MCF 10A (cell line): Measurements from ENCODE around the gene FUT2. TPM values are rescaled to one million over a fixed set of nuclear protein-coding genes. Genes with fewer than 3 reads are reported as not detected.

Source experiments
- BruUV-seq: library from RNA; stranded (reverse); fragments of 400-500 nt; replicated peaks from 2 replicates; lab custom pipeline; 2021; lab: Mats Ljungman, UMichigan
- CTCF ChIA-PET: fragments of 300-600 bp; sonication (Branson Sonifier 250); formaldehyde crosslinking; extraction: SDS; loops from one replicate; lab custom pipeline; 2021; ENCODE audit warnings: antibody characterized with exemption, inconsistent platforms; lab: Yijun Ruan, JAX
- POLR2A ChIA-PET: fragments of 300-600, 350-650 bp; sonication (Branson Sonifier 250); formaldehyde crosslinking; extraction: SDS; loops from one replicate; lab custom pipeline; 2020; ENCODE audit warnings: antibody characterized with exemption, inconsistent platforms; lab: Yijun Ruan, JAX
- DNase-seq: peaks from one replicate; pipeline ENCODE4 v3.0.0-alpha.2; 2018; ENCODE audit not compliant: unreplicated experiment
- H3K27ac Mint-ChIP-seq: one replicate; pipeline ENCODE4 v1.8.0; 2022; ENCODE audit warnings: mild to moderate bottlenecking, low read depth, mixed read lengths; ENCODE audit not compliant: unreplicated experiment
- H3K27me3 Mint-ChIP-seq: one replicate; pipeline ENCODE4 v1.8.0; 2022; ENCODE audit warnings: mixed read lengths; ENCODE audit not compliant: insufficient read depth, unreplicated experiment
- H3K36me3 Mint-ChIP-seq: one replicate; pipeline ENCODE4 v1.8.0; 2022; ENCODE audit warnings: mild to moderate bottlenecking, moderate library complexity, mixed read lengths; ENCODE audit not compliant: insufficient read depth, unreplicated experiment
- H3K4me1 Mint-ChIP-seq: one replicate; pipeline ENCODE4 v1.8.0; 2022; ENCODE audit warnings: mixed read lengths; ENCODE audit not compliant: insufficient read depth, unreplicated experiment
- H3K4me3 Mint-ChIP-seq: one replicate; pipeline ENCODE4 v1.8.0; 2022; ENCODE audit warnings: mild to moderate bottlenecking, moderate library complexity, mixed read lengths; ENCODE audit not compliant: unreplicated experiment
- H3K9me3 Mint-ChIP-seq: one replicate; pipeline ENCODE4 v1.8.0; 2022; ENCODE audit warnings: mixed read lengths; ENCODE audit not compliant: unreplicated experiment
- intact Hi-C: fragments of 100-400 bp; cut with micrococcal nuclease; formaldehyde crosslinking; loops from 2 replicates; pipeline ENCODE4 v1.14.1; 2022
- total RNA-seq: library from RNA; stranded (reverse); gene quantifications from 2 replicates; pipeline ENCODE4 v1.2.3, GENCODE V29; 2022
- TF ChIP-seq, protein P1 (sequence below): fragments of 200-600 bp; IDR thresholded peaks from one replicate; pipeline ENCODE4 v1.8.0; 2022; ENCODE audit warnings: antibody characterized with exemption, mild to moderate bottlenecking; ENCODE audit not compliant: unreplicated experiment

Gene FUT2
- total RNA-seq, 1 experiment from 2014 or later: not detected

DNA sequence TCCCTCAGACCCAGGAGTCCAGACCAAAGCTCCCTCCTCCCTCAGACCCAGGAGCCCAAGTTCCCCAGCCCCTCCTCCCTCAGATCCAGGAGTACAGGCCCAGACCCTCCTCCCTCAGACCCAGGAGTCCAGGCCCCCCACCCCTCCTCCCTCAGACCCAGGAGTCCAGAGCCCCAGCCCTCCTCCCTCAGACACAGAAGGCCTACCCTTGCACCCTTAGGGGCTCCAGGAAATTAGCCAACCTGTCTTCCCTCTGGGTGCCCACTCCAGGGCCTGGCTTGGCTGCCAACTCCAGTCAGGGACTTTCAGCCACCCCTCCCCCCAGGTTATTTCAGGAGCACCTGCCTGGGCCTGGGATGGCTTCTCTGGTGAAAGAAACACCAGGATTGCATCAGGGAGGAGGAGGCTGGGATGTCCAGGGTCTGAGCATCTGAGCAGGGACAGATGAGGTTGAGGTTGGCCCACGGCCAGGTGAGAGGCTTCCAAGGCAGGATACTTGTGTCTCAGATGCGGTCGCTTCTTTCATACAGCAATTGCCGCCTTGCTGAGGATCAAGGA lies 59.4 kb downstream of the FUT2 start, which contains the start of gene FGF21:
Gene FGF21 (plus strand): TSS at position 441 of the 558 bp plus-strand sequence. CDS start 713 bp downstream, outside the sequence.
- peaks cover 4% of the 10 kb centered on the region for H3K36me3 Mint-ChIP-seq
- H3K27ac Mint-ChIP-seq: peak within 1 kb of the TSS; percentile 71
- H3K4me1 Mint-ChIP-seq: peaks cover 29% of the 10 kb centered on the region
- intact Hi-C loops: no loop called here
- H3K9me3 Mint-ChIP-seq: no peaks in the 10 kb centered on the region
- no peaks in the 10 kb centered on the region for H3K27me3 Mint-ChIP-seq
- no TSS peak for BruUV-seq
- peak within 1 kb of the TSS; percentile 31 for H3K4me3 Mint-ChIP-seq
- ChIA-PET CTCF (no interaction called here), POLR2A (interaction anchor here (0.7 kb wide), 1 partner anchor 224 kb away, joined by 3 read pairs; no protein-coding TSS in a partner anchor)
- DNase-seq: peak; percentile 74
- TF ChIP-seq, protein P1, sequence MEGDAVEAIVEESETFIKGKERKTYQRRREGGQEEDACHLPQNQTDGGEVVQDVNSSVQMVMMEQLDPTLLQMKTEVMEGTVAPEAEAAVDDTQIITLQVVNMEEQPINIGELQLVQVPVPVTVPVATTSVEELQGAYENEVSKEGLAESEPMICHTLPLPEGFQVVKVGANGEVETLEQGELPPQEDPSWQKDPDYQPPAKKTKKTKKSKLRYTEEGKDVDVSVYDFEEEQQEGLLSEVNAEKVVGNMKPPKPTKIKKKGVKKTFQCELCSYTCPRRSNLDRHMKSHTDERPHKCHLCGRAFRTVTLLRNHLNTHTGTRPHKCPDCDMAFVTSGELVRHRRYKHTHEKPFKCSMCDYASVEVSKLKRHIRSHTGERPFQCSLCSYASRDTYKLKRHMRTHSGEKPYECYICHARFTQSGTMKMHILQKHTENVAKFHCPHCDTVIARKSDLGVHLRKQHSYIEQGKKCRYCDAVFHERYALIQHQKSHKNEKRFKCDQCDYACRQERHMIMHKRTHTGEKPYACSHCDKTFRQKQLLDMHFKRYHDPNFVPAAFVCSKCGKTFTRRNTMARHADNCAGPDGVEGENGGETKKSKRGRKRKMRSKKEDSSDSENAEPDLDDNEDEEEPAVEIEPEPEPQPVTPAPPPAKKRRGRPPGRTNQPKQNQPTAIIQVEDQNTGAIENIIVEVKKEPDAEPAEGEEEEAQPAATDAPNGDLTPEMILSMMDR: no peak

Other genes starting within 250 kb of the FUT2 start
- 45.1 and 55.8 TPM in 2 replicates for gene GRWD1, start 250.0 kb upstream of the FUT2 start, total RNA-seq
- gene KCNJ14, start 240.4 kb upstream of the FUT2 start, total RNA-seq: 1.6 and 2.7 TPM in 2 replicates
- gene CYTH2, start 226.6 kb upstream of the FUT2 start, total RNA-seq: 70.3 and 72.2 TPM in 2 replicates
- gene LMTK3, start 184.1 kb upstream of the FUT2 start, total RNA-seq: 0.37 and 0.47 TPM in 2 replicates
- not detected in 2 replicates for gene SULT2B1, start 143.8 kb upstream of the FUT2 start, total RNA-seq
- not detected in 2 replicates for gene SPACA4, start 89.2 kb upstream of the FUT2 start, total RNA-seq
- 0.89 and 2.8 TPM in 2 replicates for gene FAM83E, start 80.9 kb upstream of the FUT2 start, total RNA-seq
- 1,536 and 1,736 TPM in 2 replicates for gene RPL18, start 76.8 kb upstream of the FUT2 start, total RNA-seq
- 16.3 and 18.2 TPM in 2 replicates for gene SPHK2, start 76.5 kb upstream of the FUT2 start, total RNA-seq
- gene DBP, start 58.6 kb upstream of the FUT2 start, total RNA-seq: 0.25 and 0.56 TPM in 2 replicates
- gene CA11, start 49.8 kb upstream of the FUT2 start, total RNA-seq: 2.6 and 2.9 TPM in 2 replicates
- gene NTN5, start 23.0 kb upstream of the FUT2 start, total RNA-seq: 0.17 TPM in 1 of 2 replicates, not detected in the other
- 0.22 and 0.65 TPM in 2 replicates for gene MAMSTR, start 23.8 kb downstream of the FUT2 start, total RNA-seq
- gene RASIP1, start 44.6 kb downstream of the FUT2 start, total RNA-seq: 1.9 and 3.0 TPM in 2 replicates
- 3.5 and 4.2 TPM in 2 replicates for gene IZUMO1, start 50.9 kb downstream of the FUT2 start, total RNA-seq
- 10.5 and 14.7 TPM in 2 replicates for gene FUT1, start 56.7 kb downstream of the FUT2 start, total RNA-seq
- 0.49 and 0.93 TPM in 2 replicates for gene FGF21, start 59.6 kb downstream of the FUT2 start, total RNA-seq
- gene BCAT2, start 115.1 kb downstream of the FUT2 start, total RNA-seq: 40.7 and 48.2 TPM in 2 replicates
- 0.26 and 0.32 TPM in 2 replicates for gene HSD17B14, start 140.5 kb downstream of the FUT2 start, total RNA-seq
- 10.1 and 11.9 TPM in 2 replicates for gene PLEKHA4, start 172.6 kb downstream of the FUT2 start, total RNA-seq
- gene PPP1R15A, start 176.4 kb downstream of the FUT2 start, total RNA-seq: 207 and 248 TPM in 2 replicates
- gene TULP2, start 202.8 kb downstream of the FUT2 start, total RNA-seq: not detected in 2 replicates
- gene NUCB1, start 204.3 kb downstream of the FUT2 start, total RNA-seq: 61.4 and 76.8 TPM in 2 replicates
- gene DHDH, start 237.7 kb downstream of the FUT2 start, total RNA-seq: not detected in 2 replicates